Spleen (tissue), 11 donors: ENCODE measurements around the gene SMAD6. TPM values are rescaled to one million over a fixed set of nuclear protein-coding genes. Genes with fewer than 3 reads are reported as not detected.
A peak's percentile ranks its signal among the peaks of the same experiment; 100 is the strongest.

ENCODE experiments used
- DNase-seq: peaks from one replicate; pipeline ENCODE4 v3.0.0-alpha.2; 2020
- H3K27ac ChIP-seq, 8 donors: fragments of 200-600 bp; sonication (generic) in 7 of 8; 1 replicate in 4 of 8; 2 replicates in 4 of 8; pipeline versions ENCODE4 v1.5.0 to v1.8.0; 2016 to 2021; ENCODE audit warnings: inconsistent platforms in 4 of 8, mild to moderate bottlenecking in 4 of 8, moderate library complexity in 1 of 8
- H3K27me3 ChIP-seq, 7 donors: fragments of 200-600 bp; sonication (generic) in 6 of 7; replicated peaks in 1 of 7; 1 replicate in 4 of 7; 2 replicates in 3 of 7; pipeline versions ENCODE4 v1.5.0 to v1.8.0; 2016 to 2021; ENCODE audit warnings: inconsistent platforms in 3 of 7, mild to moderate bottlenecking in 1 of 7
- H3K36me3 ChIP-seq, 6 donors: fragments of 200-600 bp; sonication (generic) in 5 of 6; 1 replicate in 4 of 6; 2 replicates in 2 of 6; pipeline versions ENCODE4 v1.5.0 to v1.8.0; 2016 to 2021; ENCODE audit warnings: inconsistent platforms in 2 of 6
- H3K4me1 ChIP-seq, 6 donors: fragments of 200-600 bp; sonication (generic) in 5 of 6; 1 replicate in 3 of 6; 2 replicates in 3 of 6; pipeline versions ENCODE4 v1.5.0 to v1.8.0; 2016 to 2021; ENCODE audit warnings: inconsistent platforms in 3 of 6
- H3K4me3 ChIP-seq, 8 donors: fragments of 200-600 bp; sonication (generic) in 7 of 8; 1 replicate in 4 of 8; 2 replicates in 4 of 8; pipeline versions ENCODE4 v1.5.0 to v1.8.0; 2016 to 2021; ENCODE audit warnings: inconsistent platforms in 4 of 8, mild to moderate bottlenecking in 4 of 8, moderate library complexity in 2 of 8
- H3K9me3 ChIP-seq, 8 donors: fragments of 200-600 bp; sonication (generic) in 7 of 8; 1 replicate in 4 of 8; 2 replicates in 4 of 8; pipeline versions ENCODE4 v1.5.0 to v1.8.0; 2016 to 2021; ENCODE audit warnings: inconsistent platforms in 4 of 8
- CTCF ChIP-seq, 11 experiments: fragments of 200-600 bp in 7 of 11; fragments of 450-650 bp in 4 of 11; sonication (generic) in 4 of 11; IDR thresholded peaks in 8 of 11; conservative IDR thresholded peaks in 3 of 11; 1 replicate in 7 of 11; 2 replicates in 4 of 11; pipeline versions ENCODE4 v1.4.0 to v1.8.0; 2016 to 2021; ENCODE audit warnings: antibody characterized with exemption in 11 of 11, inconsistent platforms in 4 of 11, mild to moderate bottlenecking in 1 of 11
- POLR2A ChIP-seq, 3 donors: fragments of 450-650 bp; IDR thresholded peaks; one replicate each; pipeline ENCODE4 v1.5.1; 2017; ENCODE audit warnings: antibody characterized with exemption in 3 of 3, mild to moderate bottlenecking in 1 of 3
- POLR2AphosphoS5 ChIP-seq, 3 donors: sonication (generic); formaldehyde crosslinking; IDR thresholded peaks; one replicate each; pipeline ENCODE4 v1.5.1; 2017; ENCODE audit warnings: antibody characterized with exemption in 3 of 3
- WGBS, 5 donors: extraction: QIAGEN DNeasy Blood & Tissue Kit in 3 of 5; methylation state at CpG; one replicate each; pipeline versions ENCODE4 v1.1.5 to v1.1.7; 2013 to 2018; 5-methylcytosine and 5-hydroxymethylcytosine counted together
- intact Hi-C: fragments of 100-400 bp; cut with DNase I; formaldehyde crosslinking; loops from one replicate; pipeline ENCODE4 v1.15.0; 2023; ENCODE audit warnings: low total_unique reads
- polyA plus RNA-seq, 3 donors: library from polyadenylated mRNA; stranded (reverse); fragments of 200-250 nt; gene quantifications; one replicate each; pipeline ENCODE4 v1.2.1, GENCODE V29; 2013
- total RNA-seq, 7 donors: library from RNA; depleted of rRNA in 3 of 7; stranded (reverse); fragments of >200 nt in 3 of 7; fragmentation: NEBNext Ultra II Directional in 4 of 7; extraction: Animal tissue kit (Norgen Biotek cat#: 25700) in 4 of 7; gene quantifications; one replicate each; pipeline versions ENCODE4 v1.1.0 to v1.2.1, GENCODE V29; 2016 to 2021
- donor health status: healthy with polysubstance abuse.
- donor health status: DM: no; HTN: no; CAD: no; lungs with moderate emphysema.
- donor health status: DM: no; HTN: no; CAD: no.
- donor health status: Bipolar disorder and iron deficiency.
- donor health status: healthy.
- donor health status: DM: no; HTN: no; CAD: no.
- donor health status: DM: yes; HTN: yes; CAD: no.

SMAD6 gene
- total and polyA plus RNA-seq, 10 donors = 0.72 to 14.0 (median 4.8) TPM

DNA sequence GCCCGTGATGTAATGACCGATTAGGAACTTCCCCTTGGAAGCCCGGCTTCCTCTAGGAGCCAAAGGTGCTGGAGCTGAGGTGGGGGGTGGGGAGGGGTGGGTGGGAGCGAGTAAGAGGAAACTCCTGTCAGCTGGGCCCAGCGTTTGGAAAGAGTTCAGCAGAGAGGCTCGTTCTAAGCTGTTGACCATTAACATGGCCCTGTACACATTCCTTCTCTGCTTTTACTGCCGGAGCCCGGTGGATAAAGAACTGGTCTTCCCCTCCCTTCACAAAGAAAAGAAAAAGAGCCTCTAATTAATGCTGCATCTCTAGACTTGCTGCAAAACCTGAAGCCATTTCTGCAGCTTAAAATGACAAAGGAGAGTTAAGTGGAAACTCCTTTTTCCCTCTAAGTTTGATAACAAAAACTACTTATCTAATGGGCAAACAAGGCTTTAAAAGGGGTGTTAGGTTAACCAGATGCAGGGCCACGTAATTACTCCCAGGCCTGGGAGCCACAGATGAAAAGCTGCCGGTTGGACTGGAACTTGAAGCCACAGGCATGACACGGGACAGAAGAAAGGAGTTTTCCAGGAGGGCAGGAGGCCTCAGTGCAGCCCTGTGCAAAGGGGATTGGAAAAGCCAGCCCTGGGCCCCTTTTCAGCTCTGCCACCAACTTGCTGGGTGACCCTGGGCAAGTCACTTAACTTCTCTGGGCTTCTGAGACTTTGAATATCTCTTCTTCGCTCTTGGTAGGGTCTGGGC lies 71.3 kb downstream of the SMAD6 start:
- TF ChIP-seq POLR2AphosphoS5 (IDR thresholded peaks at IDR 0.05) = no peak
- no peak for TF ChIP-seq CTCF (IDR thresholded peaks at IDR 0.05 in 8 of 11, conservative IDR thresholded peaks at IDR 0.05 in 3 of 11)
- TF ChIP-seq POLR2A (IDR thresholded peaks at IDR 0.05) = no peak
- 35 to 49% (median 44%) methylated on average over 12 of the region's 12 CpGs for WGBS, 5 donors
- intact Hi-C loops = loop anchor here (5.0 kb wide), 1 partner anchor 171 kb away; no protein-coding TSS in a partner anchor
- H3K27ac ChIP-seq = peak overlapping the region in 7 of 8 donors; percentile 4 to 47 (median 30)
- DNase-seq = peak; percentile 36
- no peaks in the 10 kb centered on the region for H3K27me3 ChIP-seq
- peaks cover 0 to 37% (median 13%) of the 10 kb centered on the region in 6 donors for H3K4me1 ChIP-seq
- no peak overlapping the region for H3K4me3 ChIP-seq
- H3K36me3 ChIP-seq = no peaks in the 10 kb centered on the region
- H3K9me3 ChIP-seq = no peaks in the 10 kb centered on the region

DNA sequence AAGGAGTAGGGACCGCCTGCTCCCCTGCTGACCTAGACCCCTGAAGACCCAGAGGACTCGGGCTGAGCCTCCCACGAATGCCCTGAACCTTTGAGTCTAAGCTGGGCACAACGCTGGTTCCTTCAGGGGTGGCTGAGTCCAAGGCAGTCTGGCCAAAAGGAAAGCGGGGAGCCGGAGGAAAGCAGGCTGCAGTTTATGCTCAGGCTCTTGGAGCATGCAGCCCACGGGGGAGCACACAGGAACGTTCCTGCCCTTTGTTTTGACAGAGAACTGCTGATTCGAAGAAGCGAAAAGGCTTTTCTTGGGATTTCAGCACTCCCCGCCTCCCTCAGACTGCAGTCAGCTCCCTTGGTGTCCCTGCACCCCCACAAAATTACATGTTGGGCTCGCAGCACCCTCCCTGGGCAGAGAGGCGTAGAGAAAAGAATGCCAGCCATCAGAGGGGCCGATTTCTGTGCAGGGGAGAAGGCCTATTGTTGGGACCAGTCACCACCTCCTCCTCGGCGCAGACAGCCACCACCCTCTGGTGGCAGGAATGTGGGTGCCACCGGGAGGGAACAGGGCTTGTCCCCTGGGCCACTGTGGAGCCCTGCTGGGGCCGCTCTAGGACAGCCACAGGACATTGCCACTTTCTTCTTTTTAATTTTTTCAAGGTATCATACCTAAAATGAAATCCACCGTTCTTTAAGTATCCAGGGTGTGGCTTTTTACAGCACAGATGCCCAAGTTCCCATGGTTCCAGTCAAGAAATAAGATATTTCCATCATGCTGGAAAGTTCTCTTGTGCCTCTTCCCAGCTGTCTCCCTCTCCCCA lies 72.2 kb downstream of the SMAD6 start:
- intact Hi-C loops = loop anchor here (5.0 kb wide), 1 partner anchor 172 kb away; no protein-coding TSS in a partner anchor
- H3K27me3 ChIP-seq = no peaks in the 10 kb centered on the region
- no peaks in the 10 kb centered on the region for H3K36me3 ChIP-seq
- 54 to 69% (median 64%) methylated on average over 18 to 19 of the region's 19 CpGs for WGBS, 5 donors
- H3K4me3 ChIP-seq = no peak overlapping the region
- peak overlapping the region in 6 of 8 donors; percentile 4 to 47 (median 24) for H3K27ac ChIP-seq
- TF ChIP-seq POLR2A (IDR thresholded peaks at IDR 0.05) (no peak), POLR2AphosphoS5 (IDR thresholded peaks at IDR 0.05) (peak; percentile 10 to 46 (median 34)), CTCF (IDR thresholded peaks at IDR 0.05 in 8 of 11, conservative IDR thresholded peaks at IDR 0.05 in 3 of 11) (peak; percentile 70 to 91 (median 82))
- no peaks in the 10 kb centered on the region for H3K9me3 ChIP-seq
- DNase-seq = peak; percentile 88
- peaks cover 0 to 37% (median 13%) of the 10 kb centered on the region in 6 donors for H3K4me1 ChIP-seq

- Histone ChIP-seq H3K4me1 (peaks cover 0 to 37% (median 13%) of the 10 kb centered on the region in 6 donors), H3K27ac (peak overlapping the region in 1 of 8 donors; percentile 16), H3K36me3 (no peaks in the 10 kb centered on the region), H3K27me3 (no peaks in the 10 kb centered on the region), H3K9me3 (no peaks in the 10 kb centered on the region), H3K4me3 (no peak overlapping the region)
- intact Hi-C loops = no loop called here
- 83 to 89% (median 86%) methylated on average over 17 to 18 of the region's 18 CpGs for WGBS, 5 donors
- TF ChIP-seq POLR2AphosphoS5 (IDR thresholded peaks at IDR 0.05) (peak in 1 of 3 donors; percentile 13), CTCF (IDR thresholded peaks at IDR 0.05 in 8 of 11, conservative IDR thresholded peaks at IDR 0.05 in 3 of 11) (no peak)
- DNase-seq = peak; percentile 35
Measured at GRCh38 chr15:66775127-66776105, 73.4 kb downstream of the SMAD6 start.
